Suprapubic skin (tissue), 3 donors: ENCODE results near the gene MICU1.

Experiments
- EP300 ChIP-seq: sonication (generic); formaldehyde crosslinking; IDR thresholded peaks from one replicate; pipeline ENCODE4 v1.6.1; 2017; ENCODE audit warnings: antibody characterized with exemption
- POLR2A ChIP-seq, 2 donors: fragments of 450-650 bp; IDR thresholded peaks; one replicate each; pipeline ENCODE4 v1.6.1; 2017; ENCODE audit warnings: antibody characterized with exemption in 2 of 2, mild to moderate bottlenecking in 2 of 2, moderate library complexity in 2 of 2
- TF ChIP-seq, protein P1 (sequence below), 2 donors: fragments of 200-600 bp in 1 of 2; fragments of 450-650 bp in 1 of 2; sonication (generic) in 1 of 2; IDR thresholded peaks; one replicate each; pipeline ENCODE4 v1.5.1; 2016 to 2019; ENCODE audit warnings: antibody characterized with exemption in 2 of 2, mild to moderate bottlenecking in 1 of 2, moderate library complexity in 1 of 2

DNA sequence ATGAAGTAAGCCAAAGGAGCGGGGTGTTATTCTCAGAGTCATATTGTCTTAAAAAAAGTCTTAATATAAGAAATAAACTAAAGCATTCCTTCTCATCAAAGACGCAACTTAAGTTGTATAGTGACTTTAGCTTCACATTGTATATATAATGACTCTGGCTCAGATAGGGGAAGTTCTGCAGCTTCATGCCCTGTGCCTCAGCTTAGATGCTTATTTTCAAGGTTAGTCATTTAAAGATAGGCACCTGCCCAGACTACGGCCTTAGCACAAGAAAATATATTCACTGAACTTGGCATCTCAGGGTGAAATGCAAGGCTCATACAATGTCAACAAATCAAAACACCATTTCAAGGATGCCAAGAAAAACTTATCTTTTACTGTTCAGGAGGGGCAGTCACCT is 218.4 kb downstream of the MICU1 start:
- no peak for TF ChIP-seq POLR2A (IDR thresholded peaks at IDR 0.05)
- no peak for TF ChIP-seq EP300
- TF ChIP-seq, protein P1, sequence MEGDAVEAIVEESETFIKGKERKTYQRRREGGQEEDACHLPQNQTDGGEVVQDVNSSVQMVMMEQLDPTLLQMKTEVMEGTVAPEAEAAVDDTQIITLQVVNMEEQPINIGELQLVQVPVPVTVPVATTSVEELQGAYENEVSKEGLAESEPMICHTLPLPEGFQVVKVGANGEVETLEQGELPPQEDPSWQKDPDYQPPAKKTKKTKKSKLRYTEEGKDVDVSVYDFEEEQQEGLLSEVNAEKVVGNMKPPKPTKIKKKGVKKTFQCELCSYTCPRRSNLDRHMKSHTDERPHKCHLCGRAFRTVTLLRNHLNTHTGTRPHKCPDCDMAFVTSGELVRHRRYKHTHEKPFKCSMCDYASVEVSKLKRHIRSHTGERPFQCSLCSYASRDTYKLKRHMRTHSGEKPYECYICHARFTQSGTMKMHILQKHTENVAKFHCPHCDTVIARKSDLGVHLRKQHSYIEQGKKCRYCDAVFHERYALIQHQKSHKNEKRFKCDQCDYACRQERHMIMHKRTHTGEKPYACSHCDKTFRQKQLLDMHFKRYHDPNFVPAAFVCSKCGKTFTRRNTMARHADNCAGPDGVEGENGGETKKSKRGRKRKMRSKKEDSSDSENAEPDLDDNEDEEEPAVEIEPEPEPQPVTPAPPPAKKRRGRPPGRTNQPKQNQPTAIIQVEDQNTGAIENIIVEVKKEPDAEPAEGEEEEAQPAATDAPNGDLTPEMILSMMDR (IDR thresholded peaks at IDR 0.05): no peak
